Stimulated activated effector memory CD8-positive, alpha-beta T cell treated with anti-CD3 and anti-CD28 coated beads, Interleukin-12 subunit alpha, Interleukin-12 subunit beta, amount 100 ng/mL, for 72 hours (primary cell): ENCODE measurements around the gene INTU.
"Not testable (repeated sequence)": the region's sequence is repeated elsewhere in the genome, so short reads cannot be mapped to it uniquely, and the experiment has no call there.

Source experiments
- ATAC-seq: fragments of 150-1000 bp; cut with Tn5 transposase; 2 replicates; pipeline ENCODE4 v1.10.0; 2021
- DNase-seq, 2 donors: peaks; one replicate each; pipeline ENCODE4 v3.0.0; 2021 to 2022; ENCODE audit warnings: low spot score in 2 of 2
- H3K27ac Mint-ChIP-seq: one replicate; pipeline ENCODE4 v1.8.0; 2022; ENCODE audit warnings: mild to moderate bottlenecking, mixed read lengths
- H3K36me3 Mint-ChIP-seq: one replicate; pipeline ENCODE4 v1.8.0; 2022; ENCODE audit warnings: mild to moderate bottlenecking, mixed read lengths
- H3K4me1 Mint-ChIP-seq: one replicate; pipeline ENCODE4 v1.8.0; 2022; ENCODE audit warnings: mixed read lengths
- H3K4me3 Mint-ChIP-seq: one replicate; pipeline ENCODE4 v1.8.0; 2022; ENCODE audit warnings: mild to moderate bottlenecking, mixed read lengths
- H3K9me3 Mint-ChIP-seq: one replicate; pipeline ENCODE4 v1.8.0; 2022; ENCODE audit warnings: mixed read lengths

The INTU gene

DNA sequence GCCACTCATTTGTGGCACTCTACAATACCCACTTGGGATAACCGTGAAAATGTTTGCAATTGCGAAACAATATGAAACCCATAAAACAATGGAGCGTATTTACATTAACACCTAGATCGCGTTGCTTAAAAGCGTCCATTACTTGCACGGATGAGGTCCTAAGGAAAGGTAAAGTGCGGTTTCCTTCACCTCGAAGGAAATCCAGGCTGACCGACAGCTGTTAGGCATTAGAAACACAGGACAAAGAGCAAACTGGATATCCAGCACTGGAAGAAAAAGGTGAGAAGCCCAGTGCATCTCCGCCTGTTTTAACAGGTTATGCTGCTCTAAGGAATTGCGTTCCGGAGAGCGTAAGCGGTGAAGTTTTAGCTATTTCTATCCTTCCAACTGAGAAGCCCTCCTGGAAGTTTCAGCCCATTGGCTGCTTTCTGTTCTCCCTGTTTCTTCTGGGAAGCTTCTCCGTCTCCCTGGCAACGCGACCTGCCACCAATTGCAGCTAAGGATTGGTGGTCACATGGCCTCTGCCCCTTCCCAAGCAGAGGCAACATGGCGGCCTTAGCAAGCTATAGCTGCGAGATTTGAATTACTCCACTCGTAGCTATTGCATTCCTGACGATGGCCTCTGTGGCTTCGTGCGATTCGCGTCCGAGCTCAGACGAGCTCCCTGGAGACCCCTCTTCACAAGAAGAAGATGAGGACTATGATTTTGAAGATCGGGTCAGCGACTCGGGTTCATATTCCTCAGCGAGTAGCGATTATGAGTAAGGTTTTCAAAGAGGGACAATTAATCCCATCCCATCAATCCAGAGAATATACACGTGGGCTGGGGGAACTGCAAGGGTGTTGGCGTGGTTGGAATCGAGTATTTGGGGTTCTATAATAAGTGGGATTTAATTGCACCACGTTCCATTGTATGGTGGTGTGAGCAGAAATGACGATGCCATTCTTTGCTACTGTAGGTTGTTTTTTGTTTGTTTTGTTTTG lies at the start of gene INTU:
Gene INTU (plus strand): TSS at position 538 of the 984 bp plus-strand sequence. CDS start 78 bp downstream, at position 616.
- H3K9me3 Mint-ChIP-seq: no peaks in the 10 kb centered on the region
- peaks cover 11% of the 10 kb centered on the region for H3K4me1 Mint-ChIP-seq
- peak within 1 kb of the TSS; percentile 58 for H3K4me3 Mint-ChIP-seq
- no peak within 1 kb of the TSS for H3K27ac Mint-ChIP-seq
- DNase-seq (no peak), ATAC-seq (peak; percentile 57)
- no peaks in the 10 kb centered on the region for H3K36me3 Mint-ChIP-seq

DNA sequence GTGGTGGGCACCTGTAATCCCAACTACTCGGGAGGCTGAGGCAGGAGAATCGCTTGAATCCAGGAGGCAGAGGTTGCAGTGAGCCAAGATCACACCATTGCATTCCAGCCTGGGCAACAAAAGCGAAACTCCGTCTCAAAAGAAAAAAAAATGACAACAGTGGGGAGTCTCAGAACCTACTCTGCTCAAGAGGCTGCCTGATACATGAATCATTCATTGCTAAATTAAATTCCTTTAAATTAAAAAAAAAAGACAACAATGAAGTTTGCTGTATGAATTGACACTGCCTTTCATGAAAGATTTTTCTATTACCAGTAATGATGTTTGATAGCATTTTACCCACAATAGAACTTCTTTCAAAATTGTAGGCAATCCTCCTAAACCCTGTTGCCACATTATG lies 46.3 kb upstream of the INTU start:
- not testable (repeated sequence) for H3K4me1 Mint-ChIP-seq, H3K9me3 Mint-ChIP-seq, H3K27ac Mint-ChIP-seq

DNA sequence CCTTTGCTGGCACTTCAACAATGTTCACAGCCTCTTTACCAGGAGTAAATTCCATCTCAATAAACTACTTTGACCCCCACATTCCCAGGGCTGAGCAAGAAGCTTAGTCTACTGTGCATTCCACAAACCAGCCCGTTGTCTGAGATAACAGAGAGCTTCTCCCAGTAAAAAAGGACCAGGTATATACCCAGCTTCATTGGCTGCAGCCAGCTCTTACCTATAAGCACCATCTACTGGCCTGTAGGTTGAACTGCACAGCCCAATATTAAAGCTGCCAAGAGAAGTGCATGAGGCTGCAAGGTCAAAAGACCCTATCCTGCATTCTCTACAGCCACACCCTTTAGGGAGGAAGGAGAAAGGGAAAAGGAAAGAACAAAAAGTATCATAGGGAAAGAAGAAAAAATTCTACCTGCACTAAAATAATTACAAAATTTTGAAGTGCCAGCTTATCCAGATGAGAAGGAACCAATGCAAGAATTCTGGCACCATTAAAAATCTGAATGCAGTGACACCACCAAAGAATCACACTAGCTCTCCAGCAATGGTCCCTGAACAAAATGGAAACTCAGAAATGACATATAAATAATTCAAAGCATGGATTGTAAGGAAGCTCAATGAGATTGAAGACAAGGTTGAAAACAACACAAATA lies 45.7 kb upstream of the INTU start:
- no peak for ATAC-seq
- Mint-ChIP-seq H3K4me1 (no peaks in the 10 kb centered on the region), H3K9me3 (no peaks in the 10 kb centered on the region), H3K36me3 (no peaks in the 10 kb centered on the region), H3K4me3 (no peak overlapping the region), H3K27ac (no peak overlapping the region)
- no peak for DNase-seq

More for the DNA sequence above, 46.3 kb upstream of the INTU start:
- DNase-seq, H3K36me3 Mint-ChIP-seq, ATAC-seq, H3K4me3 Mint-ChIP-seq: not testable (repeated sequence)

DNA sequence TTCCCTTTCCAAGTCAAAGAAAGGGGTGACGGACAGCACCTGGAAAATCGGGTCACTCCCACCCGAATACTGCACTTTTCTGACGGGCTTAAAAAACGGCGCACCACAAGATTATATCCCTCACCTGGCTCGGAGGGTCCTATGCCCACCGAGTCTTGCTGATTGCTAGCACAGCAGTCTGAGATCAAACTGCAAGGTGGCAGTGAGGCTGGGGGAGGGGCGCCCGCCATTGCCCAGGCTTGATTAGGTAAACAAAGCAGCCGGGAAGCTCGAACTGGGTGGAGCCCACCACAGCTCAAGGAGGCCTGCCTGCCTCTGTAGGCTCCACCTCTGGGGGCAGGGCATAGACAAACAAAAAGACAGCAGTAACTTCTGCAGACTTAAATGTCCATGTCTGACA lies 43.6 kb upstream of the INTU start:
- not testable (repeated sequence) for H3K4me1 Mint-ChIP-seq, H3K9me3 Mint-ChIP-seq, H3K36me3 Mint-ChIP-seq, H3K4me3 Mint-ChIP-seq, DNase-seq, ATAC-seq, H3K27ac Mint-ChIP-seq

DNA sequence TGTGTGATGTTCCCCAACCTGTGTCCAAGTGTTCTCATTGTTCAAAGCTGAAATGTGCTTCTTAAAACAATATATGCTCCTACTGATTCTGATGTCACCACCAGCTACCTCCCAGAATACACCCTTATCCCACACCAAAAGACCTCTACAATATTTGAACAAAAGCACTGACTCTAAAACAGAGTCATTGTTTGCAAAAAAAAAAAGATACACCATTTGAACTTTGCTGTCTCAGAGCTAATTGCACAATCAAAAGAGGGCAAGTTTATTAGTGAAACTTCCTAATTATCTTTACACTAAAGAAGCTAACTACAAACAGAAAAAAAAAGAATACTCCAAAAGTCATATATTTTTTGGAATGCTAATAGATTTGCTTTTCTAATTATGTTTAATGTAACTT lies 34.1 kb upstream of the INTU start:
- Mint-ChIP-seq H3K27ac (no peak overlapping the region), H3K4me1 (no peaks in the 10 kb centered on the region), H3K9me3 (no peaks in the 10 kb centered on the region), H3K4me3 (no peak overlapping the region), H3K36me3 (no peaks in the 10 kb centered on the region)
- ATAC-seq (no peak), DNase-seq (no peak)

DNA sequence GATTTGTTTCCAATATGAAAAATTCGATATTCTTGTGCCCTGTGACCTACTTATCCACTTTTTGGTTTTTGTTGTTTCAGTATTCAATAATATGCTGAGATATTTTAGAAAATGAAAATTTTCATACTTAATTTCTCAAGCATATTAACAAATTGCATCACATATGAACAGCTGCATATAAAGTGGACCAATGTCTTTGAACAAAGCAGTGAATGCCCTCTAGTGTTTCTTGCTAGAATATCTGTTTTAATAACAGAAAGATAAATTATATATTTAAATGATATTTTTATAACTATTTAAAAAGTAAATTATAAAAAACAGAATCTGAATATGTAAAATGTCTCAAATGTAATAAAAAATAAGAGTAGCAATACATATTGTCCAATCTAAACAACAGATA lies 31.7 kb upstream of the INTU start:
- Mint-ChIP-seq H3K9me3 (no peaks in the 10 kb centered on the region), H3K36me3 (no peaks in the 10 kb centered on the region), H3K27ac (no peak overlapping the region), H3K4me3 (no peak overlapping the region), H3K4me1 (no peaks in the 10 kb centered on the region)
- ATAC-seq: no peak
- no peak for DNase-seq

DNA sequence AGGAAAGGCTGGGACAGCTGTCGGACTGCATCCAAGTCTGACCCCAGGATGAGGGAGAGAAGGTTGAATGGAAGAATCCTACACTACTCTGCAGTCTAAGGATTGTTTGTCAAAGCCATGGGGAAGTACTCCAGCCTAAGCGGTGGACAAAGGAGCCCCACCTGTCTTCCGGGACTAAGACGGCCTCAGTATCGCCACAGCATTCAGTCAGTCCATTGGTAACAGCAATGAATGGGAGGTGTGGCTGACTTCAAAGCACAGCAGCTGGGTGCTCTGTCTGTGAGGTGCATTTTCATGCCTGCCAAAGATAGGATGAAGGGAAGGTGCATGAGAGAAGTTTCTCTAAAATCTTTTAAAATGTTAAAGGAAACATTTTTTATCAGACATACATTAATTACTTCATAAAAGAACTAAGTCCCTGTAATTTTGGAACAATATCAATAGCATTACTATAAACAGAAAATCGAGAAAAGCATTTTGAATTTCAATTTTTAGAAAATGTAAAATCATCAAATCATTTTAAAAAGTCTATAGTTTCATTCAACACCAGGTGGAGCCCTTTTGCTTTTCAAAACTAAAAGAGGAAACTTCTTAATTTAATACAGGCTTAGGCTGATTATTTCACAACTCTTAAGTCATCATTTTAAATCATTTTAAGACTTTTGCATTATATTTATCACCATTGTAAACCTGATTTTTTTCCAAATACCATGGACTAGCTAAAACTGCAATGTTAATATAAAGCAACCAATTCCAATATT lies 27.6 kb upstream of the INTU start:
- H3K27ac Mint-ChIP-seq: no peak overlapping the region
- ATAC-seq (no peak), DNase-seq (no peak)
- no peaks in the 10 kb centered on the region for H3K36me3 Mint-ChIP-seq
- H3K9me3 Mint-ChIP-seq: no peaks in the 10 kb centered on the region
- no peaks in the 10 kb centered on the region for H3K4me1 Mint-ChIP-seq
- H3K4me3 Mint-ChIP-seq: no peak overlapping the region

DNA sequence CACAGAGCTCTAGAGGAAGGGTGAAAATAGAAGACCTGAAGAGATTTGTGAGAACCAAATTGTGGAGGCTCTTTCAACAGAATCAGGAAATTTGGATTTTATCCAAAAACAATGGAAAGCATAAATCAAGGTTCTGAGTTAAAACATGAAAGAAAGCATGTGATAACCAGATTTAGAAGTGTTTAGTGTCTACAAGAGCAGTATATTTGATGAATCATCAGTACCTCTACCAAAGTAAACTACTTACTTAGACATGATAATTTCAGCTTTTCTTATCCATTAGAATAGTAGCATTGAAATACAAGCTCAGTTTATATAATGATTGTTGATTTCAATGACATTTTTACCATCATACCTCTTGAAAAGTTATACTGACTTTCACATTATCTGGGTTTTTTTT lies 25.9 kb upstream of the INTU start:
- no peak for DNase-seq
- ATAC-seq: no peak
- Mint-ChIP-seq H3K9me3 (no peaks in the 10 kb centered on the region), H3K27ac (no peak overlapping the region), H3K4me1 (no peaks in the 10 kb centered on the region), H3K36me3 (no peaks in the 10 kb centered on the region), H3K4me3 (no peak overlapping the region)

DNA sequence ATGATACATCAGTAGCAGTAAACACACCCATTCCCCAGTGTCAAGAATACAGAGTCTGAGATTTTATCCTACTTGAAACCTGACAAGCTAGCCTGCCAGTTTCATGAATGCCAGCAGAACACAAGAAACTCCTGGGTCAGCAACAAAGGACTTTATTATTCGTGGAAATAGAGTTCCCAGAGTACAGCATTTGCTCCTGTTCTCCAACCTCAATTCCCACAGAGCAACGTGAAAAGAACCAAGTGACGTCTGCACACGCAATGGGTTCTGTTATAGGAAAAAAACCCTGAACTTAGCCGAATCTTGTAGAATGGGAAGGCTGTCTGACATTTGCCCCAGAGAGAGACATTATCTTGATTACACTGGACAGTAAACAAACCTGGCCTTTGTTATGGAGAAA lies 23.3 kb upstream of the INTU start:
- Mint-ChIP-seq H3K27ac (no peak overlapping the region), H3K4me3 (no peak overlapping the region), H3K36me3 (no peaks in the 10 kb centered on the region), H3K4me1 (no peaks in the 10 kb centered on the region), H3K9me3 (no peaks in the 10 kb centered on the region)
- ATAC-seq (no peak), DNase-seq (no peak)

DNA sequence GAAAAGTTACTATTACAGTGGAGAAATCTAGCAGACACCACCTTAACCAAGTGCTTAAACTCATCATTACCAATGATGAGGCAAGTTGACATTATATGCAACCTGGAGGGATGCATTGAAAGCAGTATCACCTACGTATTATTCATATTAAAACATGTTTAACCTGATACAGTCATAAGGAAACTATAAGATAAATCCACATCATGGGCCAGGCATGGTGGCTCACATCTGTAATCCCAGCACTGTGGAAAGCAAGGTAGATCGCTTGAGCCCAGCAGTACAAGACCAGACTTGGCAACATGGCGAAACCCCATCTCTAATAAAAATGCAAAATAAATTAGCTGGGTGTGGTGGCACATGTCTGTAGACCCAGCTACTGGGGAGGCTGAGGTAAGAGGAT lies 22.3 kb upstream of the INTU start:
- DNase-seq (no peak), ATAC-seq (no peak)
- Mint-ChIP-seq H3K36me3 (no peaks in the 10 kb centered on the region), H3K4me3 (no peak overlapping the region), H3K4me1 (no peaks in the 10 kb centered on the region), H3K9me3 (no peaks in the 10 kb centered on the region), H3K27ac (no peak overlapping the region)

DNA sequence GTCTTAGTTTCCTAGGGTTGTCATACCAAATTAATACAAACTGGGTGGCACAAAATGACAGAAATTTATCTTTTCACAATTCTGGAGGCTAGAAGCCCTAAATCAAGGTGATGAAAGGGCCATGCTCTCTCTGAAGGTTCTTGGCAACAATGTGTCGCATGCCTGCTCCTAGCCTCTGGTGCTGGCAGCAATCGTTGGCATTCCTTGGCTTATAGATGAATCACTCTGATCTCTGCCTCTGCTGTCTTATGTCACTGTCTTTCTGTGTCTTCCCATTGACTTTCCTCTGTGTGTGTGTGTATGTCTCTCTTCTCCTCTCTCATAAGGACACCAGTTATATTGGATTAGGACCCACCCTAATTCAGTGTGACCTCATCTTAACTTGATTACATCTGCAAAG lies 15.9 kb upstream of the INTU start:
- Mint-ChIP-seq H3K36me3 (no peaks in the 10 kb centered on the region), H3K27ac (no peak overlapping the region), H3K4me1 (no peaks in the 10 kb centered on the region), H3K4me3 (no peak overlapping the region), H3K9me3 (peaks cover 4% of the 10 kb centered on the region)
- DNase-seq: no peak
- ATAC-seq: no peak

DNA sequence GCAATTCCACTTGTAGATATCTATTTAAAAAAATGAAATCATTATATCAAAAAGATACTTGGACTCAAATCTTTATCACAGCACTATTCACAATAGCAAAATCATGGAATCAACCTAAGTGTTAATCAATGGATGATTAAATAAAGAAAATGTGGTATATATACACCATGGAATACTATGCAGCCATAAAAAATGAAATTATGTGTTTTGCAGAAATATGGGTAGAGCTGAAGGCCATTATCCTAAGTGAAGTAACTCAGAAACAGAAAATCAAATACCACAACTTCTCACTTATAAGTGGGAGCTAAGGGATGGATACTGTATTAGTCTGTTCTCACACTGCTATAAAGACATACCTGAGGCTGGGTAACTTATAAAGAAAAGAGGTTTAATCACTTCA lies 14.3 kb upstream of the INTU start:
- no peak overlapping the region for H3K27ac Mint-ChIP-seq
- no peaks in the 10 kb centered on the region for H3K36me3 Mint-ChIP-seq
- H3K4me1 Mint-ChIP-seq: no peaks in the 10 kb centered on the region
- peaks cover 4% of the 10 kb centered on the region for H3K9me3 Mint-ChIP-seq
- no peak overlapping the region for H3K4me3 Mint-ChIP-seq
- ATAC-seq: no peak
- no peak for DNase-seq

DNA sequence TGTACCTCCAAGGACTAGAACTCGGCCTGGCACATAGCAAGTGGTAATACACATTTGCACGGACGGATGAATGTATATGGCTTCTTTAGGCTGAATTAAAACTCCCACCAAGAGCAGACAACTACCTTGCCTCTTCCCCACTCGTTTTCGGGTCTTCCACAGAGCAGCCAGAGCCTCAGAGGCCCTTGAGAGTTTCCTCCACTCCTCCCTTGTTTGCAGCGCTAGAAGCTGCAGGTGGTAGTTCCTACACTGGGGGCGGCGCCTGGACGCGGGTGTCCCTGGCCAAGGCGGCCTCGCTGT lies 10.2 kb upstream of the INTU start:
- Mint-ChIP-seq H3K36me3 (no peaks in the 10 kb centered on the region), H3K27ac (no peak overlapping the region), H3K4me1 (no peaks in the 10 kb centered on the region), H3K4me3 (no peak overlapping the region), H3K9me3 (peaks cover 4% of the 10 kb centered on the region)
- no peak for DNase-seq
- no peak for ATAC-seq

DNA sequence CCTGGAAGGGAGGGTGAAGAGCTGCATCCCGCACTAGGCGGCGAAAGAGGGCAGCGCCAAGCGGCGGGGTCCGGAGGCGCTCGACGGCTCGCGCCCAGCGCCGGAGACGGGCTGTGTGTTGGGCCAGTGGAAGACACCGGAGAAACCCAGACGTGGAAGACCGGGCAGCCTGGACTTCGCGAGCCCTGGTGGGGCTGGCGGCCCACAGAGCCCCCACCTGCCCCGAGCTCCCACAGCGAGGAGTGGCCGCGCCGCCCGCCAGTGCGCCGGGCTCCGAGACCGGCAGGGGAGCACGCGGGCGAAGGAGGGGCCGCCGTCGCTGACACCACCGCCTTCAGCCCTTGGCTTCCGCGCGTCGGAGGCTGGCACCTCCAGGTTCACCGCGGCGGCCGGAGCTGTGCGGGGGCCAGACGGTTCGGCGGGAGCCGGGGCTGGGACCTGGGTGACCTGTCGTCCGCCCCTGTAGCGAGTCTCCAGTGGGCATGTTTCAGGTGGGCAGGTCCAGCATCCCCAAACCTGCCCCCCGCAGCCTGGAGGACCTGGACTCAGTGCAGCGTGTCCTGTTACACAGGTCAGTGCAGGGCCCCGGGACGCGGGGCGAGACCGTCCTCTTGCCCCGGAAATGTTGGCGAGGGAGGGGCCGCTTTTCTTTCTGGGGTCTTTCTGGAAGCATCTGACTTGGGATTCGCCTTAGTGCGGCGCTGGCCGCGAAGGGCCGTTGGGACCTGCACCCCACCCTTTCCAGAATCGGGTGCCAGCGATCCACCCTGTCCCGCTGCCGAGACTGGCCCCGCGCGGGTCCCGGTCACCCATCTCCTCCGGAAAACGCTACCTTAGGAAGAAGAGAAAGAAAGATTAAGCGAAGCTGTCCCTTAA lies 9.6 kb upstream of the INTU start:
- H3K9me3 Mint-ChIP-seq: peaks cover 4% of the 10 kb centered on the region
- H3K4me1 Mint-ChIP-seq: no peaks in the 10 kb centered on the region
- ATAC-seq (peak; percentile 45), DNase-seq (no peak)
- no peak overlapping the region for H3K27ac Mint-ChIP-seq
- H3K4me3 Mint-ChIP-seq: no peak overlapping the region
- no peaks in the 10 kb centered on the region for H3K36me3 Mint-ChIP-seq

DNA sequence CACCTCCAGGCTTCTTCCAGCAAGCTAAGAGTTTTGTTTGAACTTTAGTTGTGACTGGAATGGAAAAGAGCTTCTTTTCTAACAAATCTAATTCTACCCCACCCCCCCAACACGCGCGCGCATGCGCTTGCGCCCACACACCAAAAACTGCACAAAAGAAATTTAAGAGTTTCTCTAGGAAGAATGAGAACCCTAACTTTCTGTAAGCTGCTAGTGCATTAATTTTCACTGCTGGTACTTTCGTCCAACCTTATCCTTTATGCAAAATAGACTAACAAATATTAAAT lies 9.0 kb upstream of the INTU start:
- Mint-ChIP-seq H3K27ac (no peak overlapping the region), H3K4me1 (no peaks in the 10 kb centered on the region), H3K9me3 (peaks cover 2% of the 10 kb centered on the region), H3K36me3 (no peaks in the 10 kb centered on the region), H3K4me3 (no peak overlapping the region)
- no peak for DNase-seq
- ATAC-seq: no peak
